Left kidney (tissue), 1 donor: ENCODE measurements around the gene IPCEF1. TPM values are rescaled to one million over a fixed set of nuclear protein-coding genes. Genes with fewer than 3 reads are reported as not detected.

ENCODE experiments used
- polyA plus RNA-seq: library from polyadenylated mRNA; unstranded; fragments of 120-200 nt; gene quantifications from one replicate; pipeline ENCODE4 v1.2.1, GENCODE V29; 2013; ENCODE audit not compliant: insufficient read length

IPCEF1 gene
- polyA plus RNA-seq, 1 donor, result 8.9 TPM

Other genes starting within 250 kb of the IPCEF1 start
- 58.4 TPM for gene CNKSR3, start 153.9 kb upstream of the IPCEF1 start, polyA plus RNA-seq